GM18517 (cell line): Measurements from ENCODE around the gene CDK15.

ENCODE experiments used
- ATAC-seq: cut with Tn5 transposase; IDR thresholded peaks from one replicate; pipeline ENCODE4 v1.9.1; 2021; ENCODE audit warnings: mild to moderate bottlenecking, moderate library complexity; ENCODE audit not compliant: unreplicated experiment

Gene CDK15

DNA sequence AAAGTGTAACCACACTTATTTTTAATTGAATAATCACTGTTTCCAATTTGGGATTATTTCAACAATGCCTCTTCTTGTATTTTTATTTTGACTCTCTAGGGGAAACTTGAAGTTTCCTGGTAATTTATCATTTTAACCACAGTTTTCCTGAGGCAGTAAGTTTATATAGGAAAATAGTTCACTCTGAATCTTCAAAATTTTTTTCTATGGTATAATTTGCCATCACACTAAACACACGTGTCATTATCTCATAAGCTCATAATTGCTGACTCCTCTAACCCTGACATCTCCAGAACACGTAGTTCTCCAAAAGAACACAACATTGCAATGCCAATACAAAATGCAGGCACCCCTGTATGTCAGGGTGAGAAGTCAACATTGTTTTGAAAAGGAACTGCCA lies 125.1 kb downstream of the CDK15 start:
- ATAC-seq = no peak

DNA sequence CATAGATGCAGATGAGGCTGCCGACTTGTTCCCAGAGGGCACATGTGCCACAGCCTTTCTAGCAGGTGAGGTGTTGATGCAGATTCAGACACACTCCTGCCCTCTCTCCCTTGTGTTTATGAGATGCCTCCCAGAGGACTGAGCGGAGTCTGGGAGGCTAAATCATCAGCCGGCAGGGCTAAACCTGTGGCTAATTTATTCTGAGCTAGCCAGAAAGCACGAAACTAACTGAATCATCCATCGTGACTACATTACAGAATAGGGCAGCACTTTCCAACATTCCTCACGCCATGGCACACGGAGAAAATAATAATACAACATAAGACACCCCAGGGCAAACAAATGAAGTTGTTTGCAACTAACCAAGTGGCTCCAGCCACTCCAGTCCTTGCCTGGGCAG lies 125.6 kb downstream of the CDK15 start:
- no peak for ATAC-seq

DNA sequence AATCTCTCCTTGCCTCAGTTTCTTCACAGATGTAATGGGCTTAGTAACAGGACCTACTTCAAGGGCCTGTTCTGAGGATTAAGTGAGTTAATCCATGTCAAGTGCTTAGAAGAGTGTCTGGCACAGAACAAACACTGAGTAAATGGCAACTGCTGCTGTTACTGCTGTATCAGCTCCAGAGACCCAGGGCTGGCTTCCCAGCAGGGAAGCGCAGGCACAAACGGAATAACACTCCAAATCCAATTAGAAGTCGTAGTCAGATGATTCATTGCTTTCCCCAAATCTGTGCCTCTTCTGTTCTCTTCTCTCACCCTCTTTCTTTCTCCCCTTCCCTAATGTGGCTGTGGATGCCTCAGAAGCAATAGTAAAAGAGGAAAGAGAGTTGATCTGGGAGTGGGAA lies 126.2 kb downstream of the CDK15 start:
- ATAC-seq = no peak

DNA sequence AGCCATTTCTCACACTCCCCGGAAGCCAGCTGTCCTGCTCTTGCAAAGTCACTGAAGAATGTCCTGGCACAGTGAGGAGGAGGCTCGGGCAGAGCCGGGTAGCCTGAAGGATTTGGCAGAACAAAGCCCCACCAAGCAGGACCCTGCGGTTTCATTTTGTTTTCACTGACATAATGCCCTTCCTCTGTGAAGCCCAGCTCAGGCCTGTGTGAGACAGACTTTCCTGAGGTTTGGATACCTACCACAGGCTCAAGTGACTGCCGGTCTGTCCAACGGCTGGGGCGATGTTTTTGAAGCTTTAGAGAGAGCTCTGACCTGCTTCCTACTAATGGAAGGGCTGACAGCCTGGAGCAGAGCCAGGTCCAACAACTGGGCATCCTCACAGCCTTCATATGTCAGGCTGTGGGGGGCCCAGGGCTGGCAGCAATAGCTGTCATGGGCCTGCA lies 127.5 kb downstream of the CDK15 start:
- ATAC-seq = no peak

DNA sequence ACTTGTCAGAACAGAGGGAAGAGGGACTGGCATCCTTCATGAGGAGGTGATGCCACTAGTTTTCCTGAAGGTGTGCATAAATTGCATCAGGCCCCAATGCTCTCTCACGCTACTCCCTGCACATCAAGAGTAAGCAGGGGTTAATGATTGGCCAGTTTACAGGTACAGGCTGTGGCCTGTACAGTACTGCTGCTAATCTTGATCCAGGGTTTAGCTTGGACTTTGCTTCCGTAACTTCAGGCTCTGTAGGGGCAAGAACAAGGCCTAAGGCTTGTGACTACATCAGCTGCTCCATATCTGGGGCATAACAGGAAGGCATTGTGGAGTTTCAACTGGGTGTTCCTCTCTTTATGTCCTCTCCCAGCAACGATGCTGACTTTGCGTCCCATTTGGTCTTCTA lies 130.5 kb downstream of the CDK15 start:
- no peak for ATAC-seq

DNA sequence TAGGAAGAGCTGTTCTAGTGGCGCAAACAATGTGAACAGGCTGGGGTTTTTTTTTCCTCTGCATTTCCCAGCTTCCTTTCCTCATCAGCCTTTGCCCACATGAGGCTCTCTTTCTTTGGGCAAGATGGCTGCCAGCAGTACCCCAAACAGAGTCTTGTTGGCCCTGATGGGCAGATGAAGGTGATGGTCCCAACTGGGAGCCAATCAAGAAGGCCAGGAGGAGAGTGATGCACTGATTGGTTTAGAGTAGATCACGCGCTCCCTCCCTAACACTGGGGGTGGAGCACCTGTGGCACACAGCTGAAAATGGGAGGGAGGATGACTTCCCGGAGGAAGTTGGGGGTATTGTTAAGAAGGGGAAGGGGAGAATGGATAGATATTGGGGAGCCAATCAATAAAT lies 131.0 kb downstream of the CDK15 start:
- ATAC-seq = no peak

DNA sequence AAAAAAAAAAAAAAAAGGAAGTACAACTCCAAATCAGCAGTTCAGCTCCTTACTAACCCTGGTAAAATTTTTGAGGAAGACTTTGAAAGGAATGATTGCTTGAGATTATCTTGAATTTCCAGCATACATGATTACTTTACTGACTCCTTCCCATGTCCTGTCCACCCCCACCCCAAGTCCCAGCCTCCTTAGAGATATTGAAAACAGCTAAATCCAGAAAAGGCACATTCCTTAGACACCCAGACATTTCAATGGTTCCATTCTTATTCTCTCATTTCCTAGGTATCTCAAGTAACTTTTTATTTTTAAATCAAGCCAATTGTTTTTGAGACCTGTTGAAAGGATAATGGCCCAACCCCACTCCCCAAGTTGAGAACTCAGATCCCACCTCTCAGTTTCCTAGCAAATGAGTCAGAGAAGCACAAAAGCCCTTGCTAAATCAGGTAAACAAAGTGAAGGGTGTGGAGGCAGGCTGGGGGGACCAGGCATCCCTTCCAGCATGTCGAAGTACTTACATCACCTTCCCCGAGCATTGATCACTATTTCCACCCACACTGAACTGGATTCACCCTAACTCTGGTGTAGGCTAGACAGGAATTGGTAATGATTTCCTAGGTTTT lies 131.9 kb downstream of the CDK15 start:
- no peak for ATAC-seq

DNA sequence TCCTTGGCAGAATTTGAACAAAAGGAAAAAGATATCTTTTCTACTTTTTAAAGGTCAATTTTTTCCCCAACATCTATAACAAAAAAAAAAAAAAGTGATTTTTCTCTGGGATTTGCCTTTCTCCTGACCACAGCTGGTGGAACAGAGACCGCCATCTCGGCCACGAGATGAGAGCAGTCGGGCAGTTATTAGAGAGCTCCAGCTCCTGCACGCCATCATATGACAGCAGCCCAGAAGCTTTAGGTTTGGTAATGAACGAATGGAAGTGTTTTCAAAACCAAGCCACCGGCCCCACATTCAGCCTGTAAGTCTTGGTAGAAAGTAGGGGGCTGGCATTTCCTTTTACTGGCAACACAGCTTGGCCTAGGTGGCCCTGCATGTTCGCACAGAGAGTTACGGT lies 132.4 kb downstream of the CDK15 start:
- no peak for ATAC-seq

DNA sequence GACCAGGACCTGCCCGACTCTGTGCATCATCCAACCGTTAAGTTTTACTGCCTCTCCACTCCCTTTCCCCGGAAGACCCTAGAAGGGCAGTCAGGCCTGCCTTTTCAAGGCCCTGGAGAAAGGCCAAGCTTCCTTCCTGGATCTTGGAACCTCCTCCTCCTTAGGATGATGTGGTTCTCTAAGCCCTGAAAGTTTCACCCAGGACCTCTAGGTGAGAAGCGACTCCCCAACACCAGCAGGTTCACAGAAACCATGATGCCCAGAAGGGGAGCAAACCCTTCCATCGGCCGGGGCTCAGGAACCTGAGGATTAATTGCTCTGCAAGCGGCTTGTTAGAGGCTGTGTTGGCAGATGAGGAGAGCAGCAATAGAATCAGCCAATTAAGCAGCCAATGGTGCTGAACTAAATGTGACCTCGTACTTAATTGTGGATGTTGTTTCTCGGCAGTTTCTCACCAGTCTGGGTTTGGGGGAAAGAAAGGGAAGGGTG lies 133.2 kb downstream of the CDK15 start:
- ATAC-seq = no peak

DNA sequence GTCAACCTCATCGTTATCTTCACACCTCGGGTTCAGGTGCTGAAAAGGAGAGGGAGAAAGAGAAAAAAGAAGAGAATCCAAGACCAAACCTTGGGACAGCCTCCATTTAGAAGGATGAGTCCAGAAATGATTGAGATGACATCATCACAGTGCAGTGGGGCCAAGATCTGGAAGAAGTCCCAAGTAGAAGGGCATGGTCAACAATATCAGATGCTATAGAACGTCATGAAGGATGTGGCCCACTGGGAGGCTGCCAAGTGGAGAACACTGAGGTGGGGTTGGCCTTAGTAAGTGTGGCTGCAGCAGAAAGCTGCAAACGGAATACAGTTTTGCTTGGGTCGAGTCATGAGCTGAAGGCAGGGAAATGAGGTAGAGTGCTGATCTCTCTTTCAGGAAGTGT lies 136.2 kb downstream of the CDK15 start:
- no peak for ATAC-seq
